GM19023 (cell line): ENCODE results near the gene FLNA.

Source experiments
- ATAC-seq: cut with Tn5 transposase; IDR thresholded peaks from one replicate; pipeline ENCODE4 v1.9.1; 2021; ENCODE audit warnings: mild to moderate bottlenecking, moderate library complexity; ENCODE audit not compliant: unreplicated experiment

Gene FLNA

DNA sequence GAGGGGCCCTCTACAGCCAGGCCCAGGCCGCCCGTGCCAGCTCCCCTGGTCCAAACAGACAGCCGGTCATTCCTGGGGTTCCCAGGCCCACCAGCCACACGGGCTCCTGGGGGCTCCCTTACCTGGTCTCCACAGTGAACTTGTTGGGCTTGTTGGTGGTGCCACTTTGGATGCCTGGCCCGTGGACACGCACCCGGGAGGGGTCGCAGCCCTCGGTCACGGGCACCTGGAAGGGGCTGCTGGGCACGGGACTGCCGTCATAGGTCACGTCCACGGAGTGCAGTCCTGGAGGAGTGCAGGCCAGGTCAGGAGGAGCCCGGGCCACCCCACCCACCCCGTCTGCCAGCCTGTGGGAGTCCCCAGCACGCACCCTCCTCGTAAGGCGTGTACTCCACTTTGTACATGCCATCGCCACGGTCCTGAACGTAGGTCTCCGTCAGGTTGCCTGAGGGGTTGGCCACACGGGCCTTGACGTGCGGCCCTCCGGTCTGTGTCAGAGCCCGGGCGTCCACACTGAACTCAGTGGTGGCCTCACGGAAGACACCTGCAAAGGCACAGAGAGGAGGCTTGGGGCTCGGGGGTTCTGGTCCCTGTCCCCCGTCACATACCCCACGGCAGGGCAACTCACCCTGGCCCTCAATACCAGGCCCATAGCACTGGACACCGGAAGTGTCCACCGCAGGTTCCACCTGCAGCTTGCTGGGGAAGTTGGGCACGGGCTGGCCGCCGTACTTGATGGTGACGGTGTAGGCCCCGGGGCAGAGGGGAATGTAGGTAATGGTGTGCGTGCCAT, 14.9 kb downstream of the FLNA start:
- ATAC-seq: no peak

DNA sequence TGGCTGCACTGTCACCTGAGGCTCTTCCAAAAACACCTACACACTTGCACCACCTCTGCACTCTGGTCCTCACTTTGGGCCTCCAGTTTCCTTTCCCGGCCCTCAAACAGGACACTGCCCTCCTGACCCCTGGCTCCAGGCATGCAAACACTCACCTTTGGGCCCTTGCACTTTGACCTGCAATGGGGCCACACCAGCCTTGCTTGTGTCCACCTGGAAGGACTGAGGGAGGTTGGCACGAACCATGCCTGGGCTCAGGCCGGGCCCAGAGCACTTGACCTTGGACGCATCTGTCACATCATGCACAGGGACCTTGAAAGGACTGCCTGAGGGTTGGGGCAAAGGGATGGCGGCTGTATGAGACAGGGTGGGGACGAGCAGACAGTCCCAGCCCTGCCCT, 15.6 kb downstream of the FLNA start:
- ATAC-seq: no peak

GRCh38 chrX:154358011-154358410, 16.4 kb downstream of the FLNA start:
- no peak for ATAC-seq

GRCh38 chrX:154357205-154357604, 17.2 kb downstream of the FLNA start:
- no peak for ATAC-seq

- ATAC-seq: no peak
These were observed 17.8 kb downstream of the FLNA start for GRCh38 chrX:154356596-154356995.

DNA sequence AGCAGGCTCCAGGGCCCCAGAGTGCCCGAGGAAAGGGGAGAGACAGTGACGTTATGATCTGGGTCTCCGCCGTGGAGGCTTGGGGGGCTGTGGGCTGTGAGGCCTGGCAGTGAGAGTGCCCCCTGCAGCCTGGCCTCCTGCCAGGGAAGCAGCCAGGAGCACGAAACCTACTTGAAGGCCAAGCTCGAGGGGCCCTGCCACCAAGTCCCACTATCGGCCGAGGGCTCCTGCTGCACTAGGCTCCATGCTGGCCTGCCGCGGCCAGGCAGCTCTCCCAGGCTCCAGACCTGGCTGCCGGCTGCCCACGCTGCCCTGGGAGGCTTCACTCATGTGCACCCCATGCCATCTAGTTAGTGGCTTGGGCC, 18.7 kb downstream of the FLNA start:
- ATAC-seq: no peak

- no peak for ATAC-seq
These were observed 19.2 kb downstream of the FLNA start for GRCh38 chrX:154355094-154355775.

DNA sequence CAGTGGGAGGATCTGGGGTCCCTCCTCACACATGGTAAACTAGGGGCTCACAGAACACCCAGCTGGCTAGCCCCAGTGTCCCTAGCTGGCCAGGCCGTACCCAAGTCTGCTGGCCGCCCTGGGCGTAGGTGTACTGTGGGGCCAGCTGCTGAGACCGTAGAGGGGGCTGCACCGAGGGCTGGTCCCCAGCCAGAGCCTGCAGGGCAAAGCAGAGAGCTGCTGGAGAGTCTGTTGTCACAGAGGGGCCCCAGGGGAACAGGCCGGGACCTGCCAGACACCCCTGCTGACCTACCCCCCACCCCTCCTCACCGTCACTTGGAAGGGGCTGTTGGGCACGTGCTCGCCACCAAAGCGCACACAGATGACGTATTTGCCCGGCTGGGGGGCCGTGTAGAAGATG, 19.9 kb downstream of the FLNA start:
- ATAC-seq: no peak

GRCh38 chrX:154354013-154354412, 20.4 kb downstream of the FLNA start:
- no peak for ATAC-seq

DNA sequence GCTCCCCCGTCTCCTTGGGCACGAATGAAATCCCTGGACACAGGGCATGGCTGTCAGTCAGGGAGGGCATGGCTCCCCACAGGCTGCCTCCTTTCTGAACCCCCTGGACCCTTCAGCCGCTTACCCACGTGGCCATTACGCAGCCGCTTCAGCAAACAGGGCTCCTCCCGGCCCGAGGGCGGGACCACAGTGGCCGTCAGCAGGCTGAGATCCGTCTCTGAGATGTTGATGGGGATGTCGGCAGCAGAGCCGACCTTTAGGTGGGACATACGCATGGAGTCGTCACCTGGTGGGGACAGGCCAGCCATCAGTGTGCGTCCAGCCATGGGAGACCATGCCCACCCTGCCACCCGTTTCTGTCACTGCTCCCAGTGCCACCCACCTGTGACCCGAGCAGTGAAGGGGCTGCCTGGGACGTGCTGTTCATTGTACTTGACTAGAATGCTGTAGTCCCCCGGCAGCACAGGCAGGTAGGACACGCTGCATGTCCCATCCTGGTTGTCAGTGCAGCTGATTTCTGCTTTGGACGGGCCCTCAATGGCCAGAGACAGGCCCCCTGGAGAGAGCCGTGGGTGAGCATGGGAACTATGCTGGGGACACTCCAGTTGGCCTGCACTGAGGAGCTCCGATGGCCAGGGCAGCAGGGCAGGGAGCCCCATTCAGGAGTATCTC, 21.1 kb downstream of the FLNA start:
- no peak for ATAC-seq

DNA sequence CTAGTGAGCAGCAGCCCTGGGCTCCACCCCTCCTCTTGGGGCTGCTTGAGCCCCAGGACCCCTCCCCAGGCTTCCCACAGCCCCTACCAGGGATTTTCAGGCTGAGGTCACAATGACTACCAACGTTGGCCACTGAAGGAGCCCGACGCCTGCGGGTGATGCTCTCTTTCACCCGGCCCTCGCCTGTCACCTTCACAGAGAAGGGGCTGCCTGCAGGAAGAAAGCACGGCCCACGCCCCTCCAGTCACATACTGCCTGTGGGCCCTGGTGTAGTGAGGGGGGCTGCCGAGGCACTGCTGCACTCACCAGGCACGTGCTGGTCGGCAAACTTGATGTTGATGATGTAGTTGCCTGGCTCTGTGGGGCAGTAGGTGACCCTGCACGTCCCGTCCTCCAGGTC, 22.0 kb downstream of the FLNA start:
- ATAC-seq: no peak

DNA sequence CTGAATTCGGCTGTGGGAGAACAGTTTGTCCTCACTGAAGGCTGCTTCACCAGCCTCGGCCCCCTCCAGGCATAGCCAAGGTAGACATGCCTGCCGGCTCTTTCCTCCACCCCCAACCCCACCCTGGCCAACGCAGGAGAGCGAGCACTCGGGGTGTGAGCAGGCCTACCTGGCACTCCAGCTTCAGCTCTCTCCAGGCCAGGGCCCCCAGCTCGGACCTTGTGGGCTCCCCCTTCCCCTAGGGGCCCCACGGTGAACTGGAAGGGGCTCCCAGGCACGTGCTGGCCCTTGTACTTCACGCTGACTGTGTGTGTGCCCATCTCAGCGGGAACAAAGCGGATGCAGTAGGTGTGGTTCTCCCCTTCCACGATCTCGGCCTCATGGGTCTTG, 22.4 kb downstream of the FLNA start:
- ATAC-seq: no peak

GRCh38 chrX:154351183-154352011, 23.0 kb downstream of the FLNA start:
- ATAC-seq: no peak

DNA sequence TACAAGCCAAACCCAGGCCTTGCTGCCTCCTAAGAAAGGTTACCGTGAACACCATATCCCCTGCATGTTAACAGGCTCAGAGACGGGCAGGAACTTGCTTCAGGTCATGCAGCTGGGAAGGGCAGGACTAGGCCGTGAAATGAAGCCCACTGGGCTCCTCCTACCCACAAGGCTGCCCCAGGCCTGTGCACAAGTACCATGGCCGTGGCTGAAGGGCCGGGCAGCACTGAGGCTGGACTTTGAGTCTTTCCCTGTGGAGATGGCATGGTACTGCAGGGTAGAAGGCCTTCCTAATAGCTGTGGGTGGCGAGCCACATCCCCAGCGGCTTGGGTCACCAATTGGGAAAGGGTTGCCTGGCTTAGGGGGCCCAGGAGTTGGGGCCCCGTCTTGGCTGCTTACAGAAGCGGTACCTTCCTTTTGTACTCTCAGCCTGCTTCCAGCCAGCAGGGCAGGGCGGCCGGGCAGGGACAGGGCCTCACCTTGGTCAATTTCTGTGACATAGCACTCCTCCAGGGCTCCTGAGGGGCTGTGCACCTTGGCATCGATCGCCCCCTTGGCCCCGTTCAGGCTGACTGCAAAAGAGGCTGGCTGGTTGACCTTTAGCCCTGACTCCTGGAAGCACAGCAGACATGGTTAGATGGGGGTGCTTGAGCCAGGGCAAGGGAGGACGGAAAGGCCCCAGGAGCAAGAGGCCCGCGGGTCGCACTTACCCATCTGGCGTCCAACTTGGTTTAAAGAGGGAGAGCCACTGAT, 23.8 kb downstream of the FLNA start:
- no peak for ATAC-seq

- no peak for ATAC-seq
These were observed 24.5 kb downstream of the FLNA start for GRCh38 chrX:154349979-154350378.

- no peak for ATAC-seq
These were observed 25.0 kb downstream of the FLNA start for GRCh38 chrX:154349359-154349935.

- no peak for ATAC-seq
These were observed 25.6 kb downstream of the FLNA start for GRCh38 chrX:154348646-154349358.

- no peak for ATAC-seq
These were observed 26.3 kb downstream of the FLNA start for GRCh38 chrX:154348114-154348531.

DNA sequence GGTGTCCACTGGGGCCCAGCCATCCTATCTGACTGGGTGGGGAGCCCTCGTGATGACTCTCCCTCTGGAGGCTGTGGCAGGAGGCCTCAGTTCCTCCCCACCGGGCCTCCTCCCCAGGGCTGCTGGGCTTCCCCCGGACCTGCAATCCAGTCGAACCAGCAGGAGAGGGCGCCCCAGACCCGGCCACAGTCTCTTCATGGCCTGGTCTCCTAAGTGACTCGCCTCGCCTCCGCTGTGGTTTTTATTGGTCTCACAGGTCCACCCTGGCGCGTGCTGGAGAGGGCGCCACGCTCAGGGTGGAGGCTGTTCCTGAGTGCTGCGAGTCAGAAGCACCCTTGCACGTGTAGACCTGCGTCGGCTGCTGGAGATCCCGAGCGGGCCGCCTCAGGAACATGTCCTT, 30.8 kb downstream of the FLNA start:
- ATAC-seq: peak; percentile 25
